Mononuclear cell (primary cell): Measurements from ENCODE around the gene GK. TPM values are rescaled to one million over a fixed set of nuclear protein-coding genes. Genes with fewer than 3 reads are reported as not detected.
A peak's percentile ranks its signal among the peaks of the same experiment; 100 is the strongest.
"Not testable (repeated sequence)": the region's sequence is repeated elsewhere in the genome, so short reads cannot be mapped to it uniquely, and the experiment has no call there.

Experiments used
- H3K27me3 ChIP-seq: 2 replicates; pipeline ENCODE4 v1.6.0; 2011; ENCODE audit warnings: low read length, control low read depth; ENCODE audit not compliant: insufficient read depth
- H3K4me1 ChIP-seq: 2 replicates; pipeline ENCODE4 v1.5.1; 2011; ENCODE audit warnings: mild to moderate bottlenecking, low read length, control low read depth; ENCODE audit not compliant: insufficient read depth
- H3K4me3 ChIP-seq: 2 replicates; pipeline ENCODE4 v1.5.1; 2011; ENCODE audit warnings: mild to moderate bottlenecking, low read length, moderate library complexity
- H3K9me3 ChIP-seq: 2 replicates; pipeline ENCODE4 v1.5.1; 2011; ENCODE audit warnings: low read depth, mild to moderate bottlenecking, control low read depth, low read length
- total RNA-seq: library from RNA; depleted of rRNA; stranded (reverse); fragments of >200 nt; gene quantifications from one replicate; pipeline ENCODE4 v1.2.3, GENCODE V29; 2012

GK gene
- total RNA-seq, 1 donor, result 4.8 TPM

- H3K4me1 ChIP-seq, result peaks cover 31% of the 10 kb centered on the region
- H3K27me3 ChIP-seq, result no peaks in the 10 kb centered on the region
- H3K4me3 ChIP-seq, result no peak overlapping the region
Observed at GRCh38 chrX:30637874-30638815, 15.1 kb upstream of the GK start.

GRCh38 chrX:30639702-30640101 lies 13.5 kb upstream of the GK start:
- H3K4me1 ChIP-seq, result peaks cover 31% of the 10 kb centered on the region
- not testable (repeated sequence) for H3K27me3 ChIP-seq, H3K9me3 ChIP-seq, H3K4me3 ChIP-seq

More at GRCh38 chrX:30637874-30638815, 15.1 kb upstream of the GK start:
- no peaks in the 10 kb centered on the region for H3K9me3 ChIP-seq

DNA sequence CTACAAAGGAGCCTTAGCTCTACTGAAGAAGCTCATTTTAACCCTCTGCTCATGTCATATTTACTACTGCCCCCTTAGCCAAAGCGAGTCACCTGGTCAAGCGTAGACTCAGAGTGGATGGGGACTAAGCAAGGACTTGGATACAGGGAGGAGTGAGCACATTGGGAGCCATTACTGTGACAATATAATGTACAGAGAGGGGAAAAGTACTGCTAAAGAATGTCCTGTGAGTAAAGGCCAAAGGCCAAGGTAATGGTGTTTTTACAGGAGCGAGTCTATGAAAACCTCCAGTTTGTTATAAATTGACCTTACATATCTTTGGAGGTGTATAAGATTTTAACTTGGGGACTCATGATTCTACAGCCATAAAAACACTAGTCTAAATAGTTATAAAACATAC lies 10.6 kb upstream of the GK start:
- Histone ChIP-seq H3K4me3 (no peak overlapping the region), H3K4me1 (peaks cover 31% of the 10 kb centered on the region), H3K27me3 (no peaks in the 10 kb centered on the region), H3K9me3 (no peaks in the 10 kb centered on the region)

- no peak overlapping the region for H3K4me3 ChIP-seq
- H3K9me3 ChIP-seq, result no peaks in the 10 kb centered on the region
- peaks cover 30% of the 10 kb centered on the region for H3K4me1 ChIP-seq
- H3K27me3 ChIP-seq, result no peaks in the 10 kb centered on the region
Observed at GRCh38 chrX:30643313-30643821, 9.9 kb upstream of the GK start.

- H3K4me3 ChIP-seq, result no peak overlapping the region
- peaks cover 20% of the 10 kb centered on the region for H3K4me1 ChIP-seq
- H3K27me3 ChIP-seq, result no peaks in the 10 kb centered on the region
- H3K9me3 ChIP-seq, result no peaks in the 10 kb centered on the region
Observed at GRCh38 chrX:30649859-30650258, 3.4 kb upstream of the GK start.

DNA sequence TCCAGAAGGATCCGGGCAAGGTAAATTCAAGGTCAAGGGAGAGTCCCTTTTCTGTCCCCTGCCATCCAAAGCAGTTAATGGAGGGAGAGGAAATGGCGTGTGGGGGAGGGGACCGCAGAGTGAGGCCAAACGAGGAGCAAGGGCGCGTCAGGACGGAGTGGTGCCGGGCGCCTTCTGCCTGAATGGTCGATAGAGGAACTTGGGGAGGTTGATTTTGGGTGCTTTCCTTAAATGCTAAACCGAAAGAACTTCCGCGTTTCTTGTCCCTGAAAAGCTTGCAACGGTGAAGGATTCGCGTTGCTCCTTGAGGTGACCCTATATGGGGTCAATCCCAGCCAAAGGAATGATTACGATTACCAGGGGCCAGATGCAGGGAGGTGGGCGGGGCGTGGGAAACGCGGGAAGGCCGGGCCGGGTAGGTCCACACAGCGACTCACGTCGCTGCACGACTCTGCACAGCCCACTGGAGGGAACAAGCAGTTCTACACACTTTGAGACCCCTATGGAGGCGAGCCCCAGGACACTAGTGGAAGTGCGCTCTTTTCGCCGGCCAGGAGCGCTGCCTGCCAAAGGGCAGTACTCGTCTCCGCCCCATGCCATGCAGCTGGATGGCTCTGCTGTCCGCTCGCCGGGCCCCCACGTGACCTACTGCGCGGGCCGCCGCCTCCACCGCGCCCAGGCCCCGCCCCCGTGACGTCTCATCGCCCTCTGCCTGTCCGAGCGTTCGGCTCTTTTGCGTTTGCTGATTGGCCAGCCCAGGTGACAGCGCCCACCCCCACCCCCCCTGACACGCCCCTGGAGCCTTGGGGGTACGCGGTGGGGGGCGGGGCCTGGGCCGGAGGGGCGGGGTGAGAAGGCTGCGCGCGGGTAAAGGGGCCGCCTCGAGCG lies 452 bp upstream of the GK start:
- Histone ChIP-seq H3K4me3 (peak overlapping the region; percentile 65), H3K4me1 (peaks cover 45% of the 10 kb centered on the region), H3K27me3 (no peaks in the 10 kb centered on the region), H3K9me3 (no peaks in the 10 kb centered on the region)

DNA sequence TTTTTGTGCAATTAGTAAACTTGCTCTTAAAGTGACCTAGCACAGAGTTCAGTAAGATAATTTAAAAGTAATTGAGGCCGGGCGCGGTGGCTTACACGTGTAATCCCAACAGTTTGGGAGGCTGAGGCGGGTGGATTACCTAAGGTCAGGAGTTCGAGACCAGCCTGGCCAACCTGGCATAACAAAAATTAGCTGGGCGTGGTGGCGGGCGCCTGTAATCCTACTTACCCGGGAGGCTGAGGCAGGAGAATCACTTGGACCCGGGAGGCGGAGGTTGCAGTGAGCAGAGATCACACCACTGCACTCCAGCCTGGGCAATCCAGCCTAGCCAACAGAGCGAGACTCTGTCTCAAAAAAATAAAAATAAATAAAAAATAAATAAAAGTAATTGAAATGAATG lies 1.2 kb downstream of the GK start:
- peaks cover 55% of the 10 kb centered on the region for H3K4me1 ChIP-seq
- H3K27me3 ChIP-seq, H3K9me3 ChIP-seq: not testable (repeated sequence)
- peak overlapping the region; percentile 59 for H3K4me3 ChIP-seq

DNA sequence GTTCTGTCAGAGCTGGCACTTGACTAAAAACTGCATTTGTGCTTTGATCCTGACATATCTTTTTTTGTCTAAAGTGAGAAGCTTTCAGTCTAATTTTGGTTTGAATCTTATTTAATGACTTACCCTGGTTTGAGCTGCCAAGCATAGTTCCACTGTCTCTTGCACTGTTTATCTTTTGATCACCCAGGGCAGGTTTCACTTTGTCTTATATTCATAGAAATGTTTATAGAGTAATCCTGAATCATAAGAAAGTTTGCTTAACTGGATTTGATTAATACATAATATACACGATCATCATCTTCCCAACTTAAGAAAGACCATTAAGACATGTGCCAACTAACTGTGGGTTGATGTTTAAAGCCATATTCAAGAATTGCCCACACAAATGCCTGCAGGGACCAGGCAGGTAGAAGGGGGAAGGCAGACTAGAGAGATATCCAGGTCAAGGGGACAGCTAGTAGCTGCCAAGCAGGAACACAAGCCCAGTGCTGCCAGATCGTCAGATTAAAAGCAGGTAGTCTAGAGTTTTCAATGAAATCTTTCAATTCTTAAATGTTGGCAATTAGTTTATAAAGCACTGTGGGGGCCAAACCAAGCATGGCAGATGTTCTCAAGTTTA lies 1.9 kb downstream of the GK start:
- H3K9me3 ChIP-seq, result no peaks in the 10 kb centered on the region
- H3K4me1 ChIP-seq, result peaks cover 50% of the 10 kb centered on the region
- H3K4me3 ChIP-seq, result no peak overlapping the region
- no peaks in the 10 kb centered on the region for H3K27me3 ChIP-seq

- no peaks in the 10 kb centered on the region for H3K27me3 ChIP-seq
- H3K4me3 ChIP-seq, result no peak overlapping the region
- H3K9me3 ChIP-seq, result no peaks in the 10 kb centered on the region
- peaks cover 48% of the 10 kb centered on the region for H3K4me1 ChIP-seq
Observed at GRCh38 chrX:30655991-30656390, 2.8 kb downstream of the GK start.

DNA sequence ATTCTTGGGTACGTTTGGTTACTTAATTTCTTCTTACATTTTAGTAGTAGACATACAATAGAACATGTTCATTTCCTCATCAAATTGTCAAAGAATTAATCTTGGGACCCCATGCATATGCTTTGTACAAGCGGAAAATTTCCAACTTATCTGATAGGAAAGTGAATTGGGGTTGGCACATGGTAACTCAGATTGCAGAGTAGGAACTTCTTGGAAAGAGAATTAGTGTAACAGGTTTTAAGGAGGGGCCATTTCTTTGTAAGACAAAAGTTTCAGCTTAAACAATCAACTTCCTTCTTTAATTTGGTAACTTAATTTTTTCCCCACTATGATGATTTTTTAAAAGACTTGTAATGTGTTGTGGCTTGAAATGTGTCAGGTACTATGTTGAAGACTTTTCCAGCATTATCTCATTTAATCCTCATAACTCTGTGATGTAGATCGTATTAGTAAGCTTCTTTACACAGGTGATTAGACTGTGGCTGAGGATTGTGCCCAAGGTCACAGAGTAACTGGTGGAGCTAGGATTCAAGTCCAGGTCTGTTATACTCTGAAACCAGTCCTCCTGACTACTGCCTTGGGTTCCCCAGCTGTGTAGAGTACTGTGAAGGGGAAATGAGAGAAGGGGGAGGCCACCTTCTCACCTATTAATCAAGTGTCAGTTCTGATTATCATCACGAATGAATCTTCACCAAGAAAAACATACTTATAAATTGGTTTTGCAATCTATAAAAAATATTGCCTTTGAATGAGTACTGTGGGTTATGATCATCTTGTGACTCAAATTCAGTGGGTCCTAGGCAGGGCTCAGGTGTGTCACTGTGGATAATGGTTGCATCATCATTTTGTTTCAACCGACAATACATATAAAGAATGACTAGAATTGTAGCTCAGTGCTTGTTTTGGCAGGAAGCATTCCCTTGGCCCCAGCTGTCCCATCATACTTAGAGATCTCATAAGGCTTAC lies 4.3 kb downstream of the GK start:
- Histone ChIP-seq H3K27me3 (no peaks in the 10 kb centered on the region), H3K4me1 (peaks cover 41% of the 10 kb centered on the region), H3K9me3 (no peaks in the 10 kb centered on the region), H3K4me3 (no peak overlapping the region)

DNA sequence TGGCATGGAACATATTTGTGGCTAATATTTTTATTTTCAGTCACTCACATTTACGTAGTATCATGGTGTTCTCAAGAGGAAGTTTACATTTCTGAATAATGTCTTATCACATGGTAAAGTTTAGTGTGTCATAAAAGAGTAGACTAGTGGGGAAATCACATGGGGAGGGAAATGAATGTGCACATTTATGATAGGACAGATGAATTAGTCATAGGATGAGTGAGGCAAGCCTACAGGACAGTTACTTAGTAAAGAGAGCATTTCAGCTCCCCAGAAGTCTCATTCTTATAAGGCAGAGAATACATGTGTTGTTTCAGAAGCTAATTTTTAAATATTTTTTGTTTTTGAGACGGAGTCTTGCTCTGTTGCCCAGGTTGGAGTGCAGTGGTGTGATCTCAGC lies 6.2 kb downstream of the GK start:
- Histone ChIP-seq H3K4me1 (peaks cover 39% of the 10 kb centered on the region), H3K4me3 (no peak overlapping the region), H3K9me3 (no peaks in the 10 kb centered on the region), H3K27me3 (no peaks in the 10 kb centered on the region)

- Histone ChIP-seq H3K27me3 (no peaks in the 10 kb centered on the region), H3K4me1 (peaks cover 21% of the 10 kb centered on the region), H3K9me3 (no peaks in the 10 kb centered on the region), H3K4me3 (no peak overlapping the region)
Observed at GRCh38 chrX:30661228-30661627, 8.0 kb downstream of the GK start.

- Histone ChIP-seq H3K27me3 (no peaks in the 10 kb centered on the region), H3K4me1 (peaks cover 5% of the 10 kb centered on the region), H3K9me3 (no peaks in the 10 kb centered on the region), H3K4me3 (no peak overlapping the region)
Observed at GRCh38 chrX:30663322-30663721, 10.1 kb downstream of the GK start.

GRCh38 chrX:30665471-30665870 lies 12.2 kb downstream of the GK start:
- Histone ChIP-seq H3K4me3 (no peak overlapping the region), H3K27me3 (no peaks in the 10 kb centered on the region), H3K9me3 (no peaks in the 10 kb centered on the region), H3K4me1 (no peaks in the 10 kb centered on the region)
